Measurements from ENCODE around the gene PRPS1.

DNA sequence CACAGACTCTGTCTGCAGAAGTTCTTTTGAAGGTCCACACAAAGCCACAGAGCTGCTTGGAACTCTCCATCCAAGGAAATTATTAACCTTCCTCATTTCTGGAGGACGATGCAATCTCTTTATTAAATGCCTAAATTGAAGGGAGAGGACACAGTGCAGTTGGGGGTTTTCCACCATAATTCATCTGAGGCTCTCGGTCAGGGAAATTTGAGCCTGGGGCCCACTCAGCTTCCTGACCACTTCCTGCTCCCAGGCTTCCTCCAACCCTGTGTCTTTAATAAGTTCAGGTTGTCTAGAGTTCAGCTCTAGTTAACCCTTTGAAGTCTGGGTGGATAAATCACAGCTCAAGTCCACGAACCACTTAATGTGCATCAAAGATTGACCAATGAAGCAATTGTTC is 58.5 kb downstream of the PRPS1 start:
- TF ChIP-seq CTCF (conservative IDR thresholded peaks at IDR 0.05 in 1 of 2, IDR thresholded peaks at IDR 0.05 in 1 of 2; ENCODE audit: low read depth in 1 of 2, low read length in 2 of 2) (no peak), EZH2 (IDR thresholded peaks at IDR 0.05; ENCODE audit: low read length, missing control alignments) (no peak)

All from fibroblast of lung (primary cell).